HG02610 (cell line): Measurements from ENCODE around the gene SMIM21.

Experiments
- ATAC-seq: cut with Tn5 transposase; IDR thresholded peaks from one replicate; pipeline ENCODE4 v1.9.1; 2021; ENCODE audit warnings: mild to moderate bottlenecking, moderate library complexity; ENCODE audit not compliant: unreplicated experiment

Gene SMIM21

GRCh38 chr18:75378376-75379315 lies 48.9 kb downstream of the SMIM21 start:
- no peak for ATAC-seq

DNA sequence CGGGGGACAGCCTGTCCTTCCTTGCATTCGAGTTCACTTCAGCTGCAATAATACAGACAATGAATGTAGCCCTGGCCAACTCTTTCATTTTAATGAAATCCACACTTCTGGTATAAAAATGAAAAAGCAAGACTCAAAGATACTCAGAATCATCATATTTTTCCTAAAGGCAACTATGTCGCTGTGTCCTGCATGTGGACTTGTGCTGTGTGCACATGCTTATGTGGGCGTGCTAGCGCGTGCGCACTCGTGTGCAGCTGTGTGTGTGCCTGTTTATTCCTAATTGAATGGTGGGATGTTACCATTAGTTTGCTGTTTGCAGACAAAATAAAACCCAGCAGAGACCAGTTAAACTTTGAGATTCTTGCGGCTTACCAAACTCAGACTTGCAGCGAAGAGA lies 49.6 kb downstream of the SMIM21 start:
- no peak for ATAC-seq

GRCh38 chr18:75377258-75377657 lies 50.2 kb downstream of the SMIM21 start:
- no peak for ATAC-seq

DNA sequence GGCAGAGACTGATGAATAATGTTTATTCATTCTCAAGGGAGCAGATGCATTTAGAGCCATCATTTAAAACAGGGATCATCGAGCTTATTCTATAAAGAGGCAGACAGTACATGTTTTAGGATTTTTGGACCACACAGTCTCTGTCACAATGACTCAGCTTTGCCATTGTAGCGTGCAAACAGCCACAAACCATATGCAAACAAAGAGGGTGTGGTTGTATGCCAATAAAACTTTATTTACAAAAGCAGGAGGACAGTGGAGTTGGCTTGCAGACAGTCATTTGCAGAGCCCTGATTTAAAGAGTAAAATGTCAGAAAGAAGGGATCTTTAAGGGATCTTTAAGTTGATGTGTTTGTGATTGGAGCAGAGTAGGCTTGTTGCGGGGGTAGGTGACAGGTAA lies 51.5 kb downstream of the SMIM21 start:
- ATAC-seq, result no peak

DNA sequence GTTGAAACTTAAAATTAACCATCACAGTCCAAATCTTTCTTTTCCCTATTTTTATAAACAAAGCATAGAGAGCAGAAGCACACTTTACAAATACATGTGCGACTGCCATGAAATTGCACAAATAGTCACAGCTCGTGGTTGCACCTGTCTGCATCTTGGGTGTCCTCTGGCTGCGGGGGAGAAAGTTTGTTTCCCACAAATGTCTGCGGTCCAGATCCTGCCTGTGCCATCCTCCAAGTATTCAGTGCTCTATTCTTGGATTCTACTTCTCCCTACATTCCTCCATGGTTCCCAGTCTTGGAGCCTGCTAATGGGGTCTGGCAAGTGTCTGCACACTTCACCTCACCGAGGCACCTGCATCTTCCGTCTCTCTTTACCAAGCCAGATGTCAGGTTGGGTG lies 52.2 kb downstream of the SMIM21 start:
- ATAC-seq, result no peak

- no peak for ATAC-seq
Measured at GRCh38 chr18:75374466-75374865, 53.0 kb downstream of the SMIM21 start.

DNA sequence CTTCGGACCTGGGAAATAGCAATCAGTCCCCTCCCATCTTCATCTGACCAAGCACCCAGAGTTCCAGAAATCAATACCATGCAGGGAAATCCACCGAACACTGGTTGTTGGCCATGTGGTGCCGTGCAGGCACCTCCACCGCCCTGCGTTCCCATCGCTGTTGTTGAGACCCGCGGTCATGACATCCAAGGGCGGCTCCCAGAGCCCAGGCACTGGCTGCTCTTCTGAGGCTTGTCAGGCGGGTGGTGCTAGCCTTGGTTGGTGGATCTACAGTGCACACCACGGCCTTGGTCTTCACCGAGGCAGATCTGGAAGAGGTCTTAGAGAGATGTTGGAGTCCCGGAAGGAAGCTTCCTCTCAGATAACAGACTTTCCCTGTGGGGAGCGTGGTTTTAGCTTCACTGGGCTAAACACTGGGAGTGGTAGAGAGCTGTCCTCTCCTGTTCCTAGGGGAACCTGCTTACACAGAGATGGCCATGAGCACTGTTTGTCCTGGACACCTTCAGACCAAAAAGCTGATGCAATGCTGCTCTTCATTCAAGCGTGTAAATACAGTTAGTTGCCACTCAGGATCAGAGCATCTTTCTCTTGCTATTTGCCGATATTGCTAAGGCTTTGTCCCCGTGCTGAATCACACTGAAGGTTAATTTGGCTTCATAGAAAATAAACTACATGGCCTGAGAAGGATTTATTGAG lies 58.3 kb downstream of the SMIM21 start:
- no peak for ATAC-seq

DNA sequence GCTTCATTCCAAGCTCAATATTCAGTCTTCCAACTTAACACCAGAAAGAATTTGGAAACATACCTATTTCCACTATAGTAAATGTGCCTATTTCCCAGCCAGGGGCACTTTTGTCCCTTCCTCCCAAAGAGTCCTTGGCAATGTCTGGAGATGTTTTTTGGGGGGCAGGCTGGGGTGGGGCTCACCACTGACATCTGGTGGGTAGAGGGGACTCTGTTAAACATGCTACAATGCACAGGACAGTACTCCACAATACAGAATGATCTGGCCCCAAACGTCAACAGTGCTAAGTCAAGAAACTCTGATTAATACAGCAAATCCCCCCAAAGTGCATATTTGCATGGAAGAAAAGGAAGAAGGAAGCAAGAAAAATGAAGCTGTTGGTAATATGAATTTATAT lies 61.7 kb downstream of the SMIM21 start:
- ATAC-seq, result no peak

DNA sequence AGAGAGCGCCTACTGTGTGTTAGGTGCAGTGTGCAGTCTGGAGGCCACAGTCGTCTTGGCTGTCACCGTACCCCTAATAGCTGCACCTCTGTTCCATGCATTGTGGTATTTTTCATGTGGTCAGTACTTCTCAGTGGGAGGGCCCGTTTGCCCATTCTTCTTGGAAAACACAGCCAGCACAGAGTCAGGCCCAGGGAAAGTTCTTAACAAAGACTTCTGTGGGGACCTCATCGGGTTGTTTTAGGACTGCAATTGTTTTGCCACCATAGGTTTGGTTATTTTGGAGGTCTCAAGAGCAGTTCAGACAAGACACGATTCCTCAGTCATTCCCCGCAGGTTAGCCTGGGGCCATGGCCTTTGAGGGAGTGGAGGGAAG lies 62.3 kb downstream of the SMIM21 start:
- ATAC-seq, result no peak

DNA sequence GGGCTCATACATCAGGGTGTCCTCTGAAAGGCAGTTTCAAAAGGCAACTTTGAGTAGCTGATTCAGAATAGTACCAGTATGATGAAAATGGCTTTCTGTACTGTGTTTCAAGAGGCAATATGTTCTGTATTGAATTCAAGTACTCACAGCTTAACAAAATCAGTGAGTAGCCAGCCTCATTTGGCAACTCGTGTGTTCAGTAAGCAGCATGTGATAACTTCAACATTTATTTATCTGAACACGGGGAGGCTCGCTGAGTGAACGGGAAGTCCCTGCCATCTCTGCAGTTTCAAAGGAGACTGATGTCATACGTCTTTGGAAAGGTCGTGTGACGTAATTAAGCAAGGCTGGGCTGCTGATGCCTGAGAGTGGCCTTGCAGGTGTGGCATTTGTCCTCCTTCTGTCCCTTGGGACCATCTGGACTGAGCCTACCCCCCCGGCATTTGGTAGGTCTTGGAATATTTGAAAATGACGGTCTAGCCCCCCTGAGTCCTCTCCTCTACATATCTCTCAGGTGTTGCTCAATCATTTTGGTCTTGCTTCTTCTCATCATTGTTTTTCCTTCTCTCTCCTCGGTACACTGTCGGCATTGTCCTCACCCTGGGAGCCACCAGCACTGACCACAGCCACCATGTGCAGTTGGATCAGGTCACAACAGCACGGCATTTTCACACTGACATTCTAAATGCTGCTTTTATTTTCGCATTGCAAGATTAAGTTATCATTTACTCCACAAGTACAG lies 62.8 kb downstream of the SMIM21 start:
- ATAC-seq, result no peak

DNA sequence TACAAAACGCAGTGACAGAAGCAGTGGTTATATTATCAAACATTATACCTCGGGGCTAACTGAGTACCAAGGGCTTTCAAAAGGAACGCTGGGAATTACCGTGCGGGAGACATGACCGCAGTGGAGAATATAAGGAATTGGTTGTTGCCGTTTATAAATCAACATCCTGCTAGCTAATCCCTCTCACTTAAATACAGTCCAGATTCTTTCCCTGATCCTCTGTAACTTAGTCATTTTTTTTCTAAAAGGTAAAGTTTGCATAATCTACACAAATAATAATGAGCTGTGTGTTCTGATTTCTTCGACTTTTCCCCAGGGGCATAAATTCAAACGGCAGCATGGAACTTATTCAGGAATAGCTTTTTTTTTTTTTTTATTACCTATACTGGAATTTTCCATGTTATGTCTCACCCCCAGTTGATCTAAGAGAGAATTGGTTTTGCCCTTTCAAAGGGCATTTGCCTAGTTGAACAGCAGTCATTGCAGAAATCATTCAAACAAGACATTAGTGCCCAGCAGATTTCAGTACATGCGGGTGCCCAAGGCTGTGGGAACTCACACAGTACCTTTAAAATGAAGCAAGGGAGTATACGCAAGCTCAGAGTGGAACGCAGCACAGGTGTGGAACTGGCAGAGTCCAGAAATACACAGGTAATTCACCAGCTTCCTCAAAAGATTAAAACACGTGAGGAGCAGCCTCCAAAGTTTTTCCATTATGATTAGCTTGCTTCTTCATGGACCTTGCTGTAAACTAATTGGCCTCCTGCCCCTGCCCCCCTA lies 63.9 kb downstream of the SMIM21 start:
- ATAC-seq, result no peak

DNA sequence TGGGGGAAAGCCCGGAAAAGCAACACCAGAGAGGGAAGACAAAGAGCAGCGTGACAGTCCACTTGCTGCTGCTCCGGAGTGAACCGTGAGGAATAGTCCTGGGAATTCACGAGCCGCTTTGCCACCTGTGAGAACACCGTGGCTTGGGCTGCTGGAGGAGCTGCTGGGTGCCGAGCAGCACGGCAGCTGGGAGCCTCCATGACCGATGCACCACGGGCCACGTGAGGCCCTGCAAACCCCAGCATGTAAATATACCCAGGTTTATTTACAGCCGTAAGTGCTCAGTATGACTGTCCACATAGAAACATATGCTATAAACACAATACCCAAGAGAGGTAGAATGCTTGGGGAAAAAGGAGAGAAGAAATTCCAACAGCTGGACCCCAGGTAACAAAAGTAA lies 65.1 kb downstream of the SMIM21 start:
- no peak for ATAC-seq

GRCh38 chr18:75360941-75361340 lies 66.6 kb downstream of the SMIM21 start:
- no peak for ATAC-seq

GRCh38 chr18:75360215-75360614 lies 67.3 kb downstream of the SMIM21 start:
- ATAC-seq, result no peak
